ENCODE data around the gene IL6R. TPM values are rescaled to one million over a fixed set of nuclear protein-coding genes. Genes with fewer than 3 reads are reported as not detected.

IL6R gene
- total RNA-seq, 1 donor from 2014 or later: 6.7 TPM

- no peaks in the 10 kb centered on the region for H3K4me1 ChIP-seq
- intact Hi-C loops (cut with DNase I): no loop called here
- H3K36me3 ChIP-seq: peaks cover 7 to 16% of the 10 kb centered on the region in 2 donors
- H3K27ac ChIP-seq: no peak overlapping the region
- H3K4me3 ChIP-seq: no peak overlapping the region
- TF ChIP-seq, protein P1, sequence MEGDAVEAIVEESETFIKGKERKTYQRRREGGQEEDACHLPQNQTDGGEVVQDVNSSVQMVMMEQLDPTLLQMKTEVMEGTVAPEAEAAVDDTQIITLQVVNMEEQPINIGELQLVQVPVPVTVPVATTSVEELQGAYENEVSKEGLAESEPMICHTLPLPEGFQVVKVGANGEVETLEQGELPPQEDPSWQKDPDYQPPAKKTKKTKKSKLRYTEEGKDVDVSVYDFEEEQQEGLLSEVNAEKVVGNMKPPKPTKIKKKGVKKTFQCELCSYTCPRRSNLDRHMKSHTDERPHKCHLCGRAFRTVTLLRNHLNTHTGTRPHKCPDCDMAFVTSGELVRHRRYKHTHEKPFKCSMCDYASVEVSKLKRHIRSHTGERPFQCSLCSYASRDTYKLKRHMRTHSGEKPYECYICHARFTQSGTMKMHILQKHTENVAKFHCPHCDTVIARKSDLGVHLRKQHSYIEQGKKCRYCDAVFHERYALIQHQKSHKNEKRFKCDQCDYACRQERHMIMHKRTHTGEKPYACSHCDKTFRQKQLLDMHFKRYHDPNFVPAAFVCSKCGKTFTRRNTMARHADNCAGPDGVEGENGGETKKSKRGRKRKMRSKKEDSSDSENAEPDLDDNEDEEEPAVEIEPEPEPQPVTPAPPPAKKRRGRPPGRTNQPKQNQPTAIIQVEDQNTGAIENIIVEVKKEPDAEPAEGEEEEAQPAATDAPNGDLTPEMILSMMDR (IDR thresholded peaks at IDR 0.05): no peak
- DNase-seq (ENCODE audit: low spot score in 2 of 2): no peak
- no peaks in the 10 kb centered on the region for H3K27me3 ChIP-seq
- H3K9me3 ChIP-seq: no peaks in the 10 kb centered on the region
Measured at GRCh38 chr1:154468535-154469250, 63.5 kb downstream of the IL6R start.

DNA sequence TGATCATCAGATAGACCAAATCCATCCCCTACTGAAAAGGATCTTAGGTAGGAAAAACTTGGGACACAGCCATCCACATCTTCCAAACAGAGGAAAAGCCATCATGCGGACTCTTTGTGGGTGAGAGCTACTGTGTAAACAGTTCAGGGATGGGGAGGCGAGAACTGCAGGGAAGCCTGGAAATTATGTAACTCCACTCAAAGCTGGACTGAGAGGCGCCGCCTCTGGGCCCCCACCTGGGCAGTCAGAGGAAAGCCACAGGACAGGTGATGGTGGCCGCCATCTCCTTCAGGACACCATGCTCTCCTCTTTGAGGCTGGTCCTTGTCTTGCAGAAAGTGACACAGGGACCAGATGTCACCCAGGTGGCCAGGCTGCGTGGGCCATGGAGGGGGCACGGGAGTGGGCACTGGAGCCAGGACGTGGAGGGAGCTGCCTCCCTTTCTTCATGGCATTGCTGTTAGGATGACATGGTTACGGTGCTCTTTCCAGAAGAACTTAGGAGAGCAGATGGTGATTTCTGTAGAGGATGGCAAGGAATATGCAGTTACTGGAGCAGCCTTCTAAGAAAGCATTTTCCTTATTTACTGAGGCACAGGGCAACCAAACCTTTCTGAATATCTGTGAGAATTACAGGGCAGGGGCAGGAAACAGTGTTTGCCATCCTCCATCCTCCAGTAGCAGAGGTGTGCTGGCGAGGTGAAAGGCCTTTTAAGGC lies 64.9 kb downstream of the IL6R start:
- H3K27me3 ChIP-seq: no peaks in the 10 kb centered on the region
- intact Hi-C loops (cut with DNase I): no loop called here
- H3K36me3 ChIP-seq: peaks cover 7 to 16% of the 10 kb centered on the region in 2 donors
- H3K27ac ChIP-seq: no peak overlapping the region
- DNase-seq (ENCODE audit: low spot score in 2 of 2): no peak
- H3K4me3 ChIP-seq: no peak overlapping the region
- no peaks in the 10 kb centered on the region for H3K9me3 ChIP-seq
- H3K4me1 ChIP-seq: no peaks in the 10 kb centered on the region
- TF ChIP-seq, protein P1 (IDR thresholded peaks at IDR 0.05): no peak

DNA sequence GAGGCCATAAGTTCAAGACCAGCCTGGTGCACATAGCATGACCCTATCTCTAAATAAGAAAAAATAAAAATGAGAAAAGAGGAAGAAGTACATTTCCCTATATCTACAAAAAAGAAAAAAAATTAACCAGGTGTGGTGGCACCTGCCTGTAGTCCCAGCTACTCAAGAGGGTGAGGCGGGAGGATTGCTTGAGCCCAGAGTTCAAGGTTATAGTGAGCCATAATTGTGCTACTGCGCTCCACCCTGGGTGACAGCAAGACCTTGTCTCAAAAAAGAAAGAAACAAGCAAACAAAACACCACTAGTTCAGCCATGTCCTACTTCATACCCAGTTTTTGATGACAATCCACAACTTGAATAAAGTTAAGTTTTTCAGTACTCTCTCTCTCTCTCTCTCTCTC lies 66.2 kb downstream of the IL6R start:
- TF ChIP-seq, protein P1 (IDR thresholded peaks at IDR 0.05): no peak
- Histone ChIP-seq H3K4me1 (no peaks in the 10 kb centered on the region), H3K36me3 (peaks cover 0 to 4% of the 10 kb centered on the region in 2 donors), H3K4me3 (no peak overlapping the region), H3K27ac (no peak overlapping the region), H3K9me3 (no peaks in the 10 kb centered on the region), H3K27me3 (no peaks in the 10 kb centered on the region)
- intact Hi-C loops (cut with DNase I): no loop called here
- no peak for DNase-seq (ENCODE audit: low spot score in 2 of 2)

DNA sequence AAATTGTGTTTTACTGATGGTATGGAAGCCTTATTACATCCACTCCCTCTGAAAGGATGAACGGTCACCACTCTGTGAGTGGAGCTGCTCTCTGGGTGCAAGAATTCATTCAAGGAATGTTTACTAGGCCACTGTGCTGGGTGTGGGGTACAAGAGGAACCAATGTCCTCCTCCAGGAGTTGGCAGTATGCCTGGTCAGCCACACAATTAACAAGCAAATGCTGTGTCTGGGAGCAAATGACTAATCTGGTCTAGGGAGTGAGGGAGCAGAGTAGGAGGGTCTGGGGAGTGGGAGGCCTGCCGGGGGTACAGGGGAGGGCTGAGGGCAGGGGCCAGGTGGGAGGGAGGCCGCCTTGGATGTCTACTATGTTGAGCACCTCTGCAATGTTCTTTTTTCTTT lies 69.7 kb downstream of the IL6R start:
- Histone ChIP-seq H3K4me1 (no peaks in the 10 kb centered on the region), H3K4me3 (no peak overlapping the region), H3K27ac (no peak overlapping the region), H3K9me3 (no peaks in the 10 kb centered on the region), H3K36me3 (no peaks in the 10 kb centered on the region), H3K27me3 (no peaks in the 10 kb centered on the region)
- TF ChIP-seq, protein P1 (IDR thresholded peaks at IDR 0.05): no peak
- DNase-seq (ENCODE audit: low spot score in 2 of 2): no peak
- intact Hi-C loops (cut with DNase I): no loop called here

DNA sequence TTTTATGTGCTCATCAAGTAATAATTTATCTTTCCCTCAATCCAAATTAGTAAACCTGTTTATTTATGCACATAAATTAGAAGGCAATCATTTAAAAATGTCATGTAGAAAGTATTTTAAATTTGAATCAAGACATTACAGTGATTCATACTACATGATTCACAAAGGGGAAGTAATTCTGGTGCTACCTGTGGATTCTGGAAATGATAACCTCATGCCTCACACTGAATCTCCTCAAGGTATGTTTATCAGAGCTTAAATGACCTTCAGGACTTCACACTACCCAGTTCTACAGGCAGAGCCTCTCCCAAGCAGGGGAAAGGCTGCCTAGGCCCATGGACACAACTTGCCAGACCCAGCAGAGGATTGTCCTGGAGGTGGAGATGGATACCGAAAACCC lies 71.6 kb downstream of the IL6R start:
- Histone ChIP-seq H3K27me3 (no peaks in the 10 kb centered on the region), H3K4me3 (no peak overlapping the region), H3K9me3 (no peaks in the 10 kb centered on the region), H3K36me3 (no peaks in the 10 kb centered on the region), H3K4me1 (no peaks in the 10 kb centered on the region), H3K27ac (no peak overlapping the region)
- TF ChIP-seq, protein P1 (IDR thresholded peaks at IDR 0.05): no peak
- DNase-seq (ENCODE audit: low spot score in 2 of 2): no peak
- intact Hi-C loops (cut with DNase I): no loop called here
